SK-N-MC (cell line): ENCODE results near the gene CRACR2B.
A peak's percentile ranks its signal among the peaks of the same experiment; 100 is the strongest.

Source experiments
- DNase-seq: peaks from one replicate; pipeline ENCODE4 v3.0.0-alpha.2; 2011; ENCODE audit warnings: low read depth, low spot score
- H3K27ac ChIP-seq: fragments of 200-600 bp; sonication (generic); 2 replicates; pipeline ENCODE4 v1.5.1; 2016; ENCODE audit warnings: mixed run types
- H3K36me3 ChIP-seq: fragments of 200-600 bp; sonication (generic); 2 replicates; pipeline ENCODE4 v1.6.1; 2017; ENCODE audit warnings: antibody characterized with exemption, low read length, mixed read lengths; ENCODE audit not compliant: insufficient read depth
- H3K4me3 ChIP-seq: fragments of 200-600 bp; sonication (generic); 2 replicates; pipeline ENCODE4 v1.5.1; 2016
- H3K9ac ChIP-seq: fragments of 200-600 bp; sonication (generic); 2 replicates; pipeline ENCODE4 v1.8.0; 2017; ENCODE audit warnings: mixed run types, mixed read lengths; ENCODE audit not compliant: insufficient read length
- H3K9me3 ChIP-seq: fragments of 200-600 bp; sonication (generic); 2 replicates; pipeline ENCODE4 v1.6.1; 2017; ENCODE audit warnings: low read depth, mild to moderate bottlenecking, antibody characterized with exemption, low read length, moderate library complexity, mixed read lengths
- EZH2 ChIP-seq: fragments of 200-600 bp; sonication (generic); IDR thresholded peaks from one replicate; pipeline ENCODE4 v1.6.1; 2017; ENCODE audit warnings: antibody characterized with exemption
- FOXP2 ChIP-seq: optimal IDR thresholded peaks from 2 replicates; pipeline ENCODE3; 2011; ENCODE audit warnings: mild to moderate bottlenecking, moderate library complexity; ENCODE audit not compliant: insufficient read depth; ENCODE audit errors: extremely low read length, control extremely low read depth
- POLR2AphosphoS5 ChIP-seq: IDR thresholded peaks from 2 replicates; pipeline ENCODE4 v1.6.1; 2012; ENCODE audit warnings: mild to moderate bottlenecking, low read depth, low read length, borderline replicate concordance

The CRACR2B gene

GRCh38 chr11:820655-821511, 6.8 kb upstream of the CRACR2B start:
- H3K4me3 ChIP-seq, result peak overlapping the region; percentile 88
- no peaks in the 10 kb centered on the region for H3K9me3 ChIP-seq
- TF ChIP-seq EZH2 (no peak), POLR2AphosphoS5 (no peak), FOXP2 (no peak)
- peak overlapping the region; percentile 83 for H3K9ac ChIP-seq
- DNase-seq, result no peak
- H3K27ac ChIP-seq, result no peak overlapping the region
- H3K36me3 ChIP-seq, result no peaks in the 10 kb centered on the region; the same call in 1 of the 2 replicates

- Histone ChIP-seq H3K27ac (no peak overlapping the region), H3K9me3 (no peaks in the 10 kb centered on the region), H3K36me3 (no peaks in the 10 kb centered on the region; the same call in 1 of the 2 replicates), H3K9ac (no peak overlapping the region), H3K4me3 (no peak overlapping the region)
- TF ChIP-seq POLR2AphosphoS5, result no peak
- DNase-seq, result no peak
Measured at GRCh38 chr11:821512-822371, 6.0 kb upstream of the CRACR2B start.

GRCh38 chr11:823441-824291, 4.1 kb upstream of the CRACR2B start:
- no peak for TF ChIP-seq FOXP2
- no peak for TF ChIP-seq POLR2AphosphoS5
- no peak for TF ChIP-seq EZH2
- H3K27ac ChIP-seq, result no peak overlapping the region
- no peak for DNase-seq
- no peak overlapping the region for H3K4me3 ChIP-seq
- no peak overlapping the region for H3K9ac ChIP-seq
- no peaks in the 10 kb centered on the region; the same call in 1 of the 2 replicates for H3K36me3 ChIP-seq
- H3K9me3 ChIP-seq, result no peaks in the 10 kb centered on the region

- no peak for DNase-seq
- H3K27ac ChIP-seq, result no peak overlapping the region
- H3K9ac ChIP-seq, result no peak overlapping the region
- H3K4me3 ChIP-seq, result no peak overlapping the region
- H3K36me3 ChIP-seq, result no peaks in the 10 kb centered on the region; the same call in 1 of the 2 replicates
- TF ChIP-seq EZH2 (no peak), FOXP2 (no peak), POLR2AphosphoS5 (no peak)
- H3K9me3 ChIP-seq, result no peaks in the 10 kb centered on the region
Measured at GRCh38 chr11:824292-824880, 3.3 kb upstream of the CRACR2B start.

- Histone ChIP-seq H3K9ac (no peak overlapping the region), H3K36me3 (no peaks in the 10 kb centered on the region; the same call in 1 of the 2 replicates), H3K9me3 (no peaks in the 10 kb centered on the region), H3K4me3 (no peak overlapping the region), H3K27ac (no peak overlapping the region)
- TF ChIP-seq POLR2AphosphoS5 (no peak), FOXP2 (no peak), EZH2 (no peak)
- DNase-seq, result no peak
Measured at GRCh38 chr11:824942-825341, 2.8 kb upstream of the CRACR2B start.

GRCh38 chr11:825366-826226, 2.1 kb upstream of the CRACR2B start:
- Histone ChIP-seq H3K4me3 (no peak overlapping the region), H3K9me3 (no peaks in the 10 kb centered on the region), H3K36me3 (no peaks in the 10 kb centered on the region; the same call in 1 of the 2 replicates), H3K9ac (no peak overlapping the region), H3K27ac (no peak overlapping the region)
- no peak for DNase-seq
- TF ChIP-seq EZH2 (no peak), FOXP2 (no peak), POLR2AphosphoS5 (no peak)

GRCh38 chr11:826227-826621, 1.5 kb upstream of the CRACR2B start:
- H3K9ac ChIP-seq, result no peak overlapping the region
- DNase-seq, result no peak
- H3K27ac ChIP-seq, result no peak overlapping the region
- H3K36me3 ChIP-seq, result no peaks in the 10 kb centered on the region; the same call in 1 of the 2 replicates
- TF ChIP-seq POLR2AphosphoS5 (no peak), FOXP2 (no peak), EZH2 (no peak)
- H3K4me3 ChIP-seq, result no peak overlapping the region
- H3K9me3 ChIP-seq, result no peaks in the 10 kb centered on the region

- DNase-seq, result no peak
- Histone ChIP-seq H3K4me3 (peak overlapping the region; percentile 70), H3K36me3 (no peaks in the 10 kb centered on the region; the same call in 1 of the 2 replicates), H3K9ac (peak overlapping the region; percentile 32), H3K9me3 (no peaks in the 10 kb centered on the region), H3K27ac (no peak overlapping the region)
- no peak for TF ChIP-seq POLR2AphosphoS5
- TF ChIP-seq FOXP2, result no peak
- TF ChIP-seq EZH2, result no peak
Measured at GRCh38 chr11:826836-827145, 928 bp upstream of the CRACR2B start.
